ENCODE measurements around the gene DAZ3. TPM values are rescaled to one million over a fixed set of nuclear protein-coding genes. Genes with fewer than 3 reads are reported as not detected.
"Not testable (repeated sequence)": the region's sequence is repeated elsewhere in the genome, so short reads cannot be mapped to it uniquely, and the experiment has no call there.

The DAZ3 gene
- total RNA-seq: not detected
- long read RNA-seq: 0 reads

GRCh38 chrY:24813293-24813692 lies at the start of gene DAZ3:
Gene DAZ3 (minus strand): TSS chrY:24813393. CDS start chrY:24813185, 208 bp downstream.
- ATAC-seq (ENCODE audit: poor library complexity); intact Hi-C loops (cut with DNase I); DNase-seq: not testable (repeated sequence)

- ATAC-seq (ENCODE audit: poor library complexity); DNase-seq; intact Hi-C loops (cut with DNase I): not testable (repeated sequence)
These were observed 20.4 kb upstream of the DAZ3 start, which contains the start of gene DAZ4 for GRCh38 chrY:24833619-24834018. Gene DAZ4 (plus strand): TSS chrY:24833919. CDS start chrY:24834127, 208 bp downstream.

DNA sequence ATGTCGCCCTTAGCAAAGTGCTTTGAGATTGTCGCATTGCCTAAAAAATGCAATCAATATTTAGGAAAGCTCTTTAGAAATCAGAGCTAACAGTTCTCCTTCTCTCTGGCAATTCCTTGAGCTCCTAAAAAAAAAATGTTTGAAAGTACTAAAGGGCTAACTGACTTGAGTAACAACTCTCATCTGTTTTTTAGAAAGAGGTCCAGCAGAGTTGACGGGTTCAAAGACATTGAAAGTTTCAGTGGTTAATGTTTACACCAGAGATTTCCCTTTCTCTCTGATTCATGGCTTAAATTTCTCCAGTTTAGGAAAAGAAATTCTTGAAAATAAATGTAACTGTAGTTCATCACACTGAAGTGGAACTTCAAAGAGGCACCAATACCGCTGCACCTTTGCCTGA lies 11.9 kb upstream of the DAZ3 start:
- ATAC-seq (ENCODE audit: poor library complexity); intact Hi-C loops (cut with DNase I); DNase-seq: not testable (repeated sequence)

- ATAC-seq (ENCODE audit: poor library complexity): not testable (repeated sequence)
These were observed 11.1 kb upstream of the DAZ3 start for GRCh38 chrY:24824184-24824879.

GRCh38 chrY:24821836-24822235 lies 8.6 kb upstream of the DAZ3 start:
- DNase-seq; intact Hi-C loops (cut with DNase I); ATAC-seq (ENCODE audit: poor library complexity): not testable (repeated sequence)

More at GRCh38 chrY:24824184-24824879, 11.1 kb upstream of the DAZ3 start:
- intact Hi-C loops (cut with DNase I); DNase-seq: not testable (repeated sequence)

Other genes starting within 250 kb of the DAZ3 start
- gene BPY2B, start 195.4 kb downstream of the DAZ3 start, total RNA-seq: not detected
- gene DAZ4, start 20.5 kb upstream of the DAZ3 start, total RNA-seq: not detected
- gene BPY2C, start 238.7 kb upstream of the DAZ3 start, total RNA-seq: not detected